ENCODE data around the gene SLC6A2.
A peak's percentile ranks its signal among the peaks of the same experiment; 100 is the strongest.

Gene SLC6A2

GRCh38 chr16:55698331-55698730 lies 42.5 kb downstream of the SLC6A2 start:
- no peak for DNase-seq (ENCODE audit: low read depth)
- no peak overlapping the region for H3K4me3 ChIP-seq (ENCODE audit: control insufficient read depth, low read depth, low read length)
- TF ChIP-seq, protein P1, sequence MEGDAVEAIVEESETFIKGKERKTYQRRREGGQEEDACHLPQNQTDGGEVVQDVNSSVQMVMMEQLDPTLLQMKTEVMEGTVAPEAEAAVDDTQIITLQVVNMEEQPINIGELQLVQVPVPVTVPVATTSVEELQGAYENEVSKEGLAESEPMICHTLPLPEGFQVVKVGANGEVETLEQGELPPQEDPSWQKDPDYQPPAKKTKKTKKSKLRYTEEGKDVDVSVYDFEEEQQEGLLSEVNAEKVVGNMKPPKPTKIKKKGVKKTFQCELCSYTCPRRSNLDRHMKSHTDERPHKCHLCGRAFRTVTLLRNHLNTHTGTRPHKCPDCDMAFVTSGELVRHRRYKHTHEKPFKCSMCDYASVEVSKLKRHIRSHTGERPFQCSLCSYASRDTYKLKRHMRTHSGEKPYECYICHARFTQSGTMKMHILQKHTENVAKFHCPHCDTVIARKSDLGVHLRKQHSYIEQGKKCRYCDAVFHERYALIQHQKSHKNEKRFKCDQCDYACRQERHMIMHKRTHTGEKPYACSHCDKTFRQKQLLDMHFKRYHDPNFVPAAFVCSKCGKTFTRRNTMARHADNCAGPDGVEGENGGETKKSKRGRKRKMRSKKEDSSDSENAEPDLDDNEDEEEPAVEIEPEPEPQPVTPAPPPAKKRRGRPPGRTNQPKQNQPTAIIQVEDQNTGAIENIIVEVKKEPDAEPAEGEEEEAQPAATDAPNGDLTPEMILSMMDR (conservative IDR thresholded peaks at IDR 0.05; ENCODE audit: control insufficient read depth, insufficient read depth, low read depth, low read length), result no peak

- DNase-seq (ENCODE audit: low read depth), result no peak
- TF ChIP-seq, protein P1 (conservative IDR thresholded peaks at IDR 0.05; ENCODE audit: control insufficient read depth, insufficient read depth, low read depth, low read length), result no peak
- H3K4me3 ChIP-seq (ENCODE audit: control insufficient read depth, low read depth, low read length), result no peak overlapping the region
Observed at GRCh38 chr16:55698946-55699345, 43.2 kb downstream of the SLC6A2 start.

DNA sequence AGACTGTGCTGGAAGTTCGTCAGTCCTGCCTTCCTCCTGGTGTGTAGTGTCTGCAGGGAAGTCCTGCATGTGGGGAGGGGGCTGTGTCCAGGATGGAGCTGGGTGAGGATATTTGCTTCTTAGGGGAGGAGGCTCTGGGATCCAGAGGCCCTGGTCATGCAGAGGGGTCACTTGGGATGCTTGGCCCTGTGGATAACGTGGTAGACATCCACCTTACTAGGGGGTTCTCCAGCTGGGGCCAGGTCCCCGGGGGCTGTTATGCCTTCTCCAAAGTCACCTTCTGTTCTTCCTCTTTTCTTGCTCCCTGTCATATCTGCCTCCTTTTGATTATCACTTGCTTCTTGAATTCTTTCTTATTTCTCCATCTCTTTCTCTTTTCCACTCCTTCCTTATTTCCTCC lies 43.8 kb downstream of the SLC6A2 start:
- H3K4me3 ChIP-seq (ENCODE audit: control insufficient read depth, low read depth, low read length), result no peak overlapping the region
- DNase-seq (ENCODE audit: low read depth), result no peak
- TF ChIP-seq, protein P1 (conservative IDR thresholded peaks at IDR 0.05; ENCODE audit: control insufficient read depth, insufficient read depth, low read depth, low read length), result no peak

DNA sequence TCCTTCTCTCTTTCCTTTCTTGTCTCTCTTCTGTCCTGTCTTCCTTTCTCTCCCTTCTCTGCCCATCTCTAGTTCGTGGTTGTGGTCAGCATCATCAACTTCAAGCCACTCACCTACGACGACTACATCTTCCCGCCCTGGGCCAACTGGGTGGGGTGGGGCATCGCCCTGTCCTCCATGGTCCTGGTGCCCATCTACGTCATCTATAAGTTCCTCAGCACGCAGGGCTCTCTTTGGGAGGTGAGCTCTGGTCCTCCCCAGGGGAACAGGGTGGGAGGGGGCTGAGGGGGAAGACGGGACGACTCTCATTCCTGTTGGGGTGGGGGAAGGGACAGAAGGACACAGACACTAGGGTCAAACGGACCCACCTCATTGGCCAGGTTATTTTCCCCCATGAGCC lies 44.3 kb downstream of the SLC6A2 start:
- H3K4me3 ChIP-seq (ENCODE audit: control insufficient read depth, low read depth, low read length), result no peak overlapping the region
- TF ChIP-seq, protein P1 (conservative IDR thresholded peaks at IDR 0.05; ENCODE audit: control insufficient read depth, insufficient read depth, low read depth, low read length), result no peak
- no peak for DNase-seq (ENCODE audit: low read depth)

DNA sequence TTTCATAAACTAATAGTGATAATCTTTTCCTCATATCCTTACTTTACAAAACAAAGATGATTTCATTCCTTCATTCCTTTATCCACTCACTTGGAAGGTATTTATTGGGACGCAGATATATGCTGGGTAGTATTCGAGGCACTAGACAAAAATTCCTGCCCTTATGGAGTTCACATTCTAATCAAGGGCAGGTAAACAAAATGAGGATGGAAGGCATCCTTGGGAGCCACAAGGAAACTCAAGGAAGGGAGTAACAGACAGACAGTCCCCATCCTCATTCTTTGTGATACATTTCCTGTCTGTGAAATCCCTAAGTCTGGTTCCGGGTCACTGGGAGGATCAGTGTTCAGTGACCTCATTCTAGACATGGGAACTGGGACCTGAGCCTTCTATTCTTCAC lies 45.2 kb downstream of the SLC6A2 start:
- no peak for DNase-seq (ENCODE audit: low read depth)
- H3K4me3 ChIP-seq (ENCODE audit: control insufficient read depth, low read depth, low read length), result no peak overlapping the region
- TF ChIP-seq, protein P1 (conservative IDR thresholded peaks at IDR 0.05; ENCODE audit: control insufficient read depth, insufficient read depth, low read depth, low read length), result no peak

- TF ChIP-seq, protein P1 (conservative IDR thresholded peaks at IDR 0.05; ENCODE audit: control insufficient read depth, insufficient read depth, low read depth, low read length), result peak; percentile 48
- no peak overlapping the region for H3K4me3 ChIP-seq (ENCODE audit: control insufficient read depth, low read depth, low read length)
- peak; percentile 35 for DNase-seq (ENCODE audit: low read depth)
Observed at GRCh38 chr16:55701442-55702319, 45.9 kb downstream of the SLC6A2 start.

Data from fibroblast of mammary gland (primary cell).